ENCODE data around the gene EPHB1.

- TF ChIP-seq, protein P1, sequence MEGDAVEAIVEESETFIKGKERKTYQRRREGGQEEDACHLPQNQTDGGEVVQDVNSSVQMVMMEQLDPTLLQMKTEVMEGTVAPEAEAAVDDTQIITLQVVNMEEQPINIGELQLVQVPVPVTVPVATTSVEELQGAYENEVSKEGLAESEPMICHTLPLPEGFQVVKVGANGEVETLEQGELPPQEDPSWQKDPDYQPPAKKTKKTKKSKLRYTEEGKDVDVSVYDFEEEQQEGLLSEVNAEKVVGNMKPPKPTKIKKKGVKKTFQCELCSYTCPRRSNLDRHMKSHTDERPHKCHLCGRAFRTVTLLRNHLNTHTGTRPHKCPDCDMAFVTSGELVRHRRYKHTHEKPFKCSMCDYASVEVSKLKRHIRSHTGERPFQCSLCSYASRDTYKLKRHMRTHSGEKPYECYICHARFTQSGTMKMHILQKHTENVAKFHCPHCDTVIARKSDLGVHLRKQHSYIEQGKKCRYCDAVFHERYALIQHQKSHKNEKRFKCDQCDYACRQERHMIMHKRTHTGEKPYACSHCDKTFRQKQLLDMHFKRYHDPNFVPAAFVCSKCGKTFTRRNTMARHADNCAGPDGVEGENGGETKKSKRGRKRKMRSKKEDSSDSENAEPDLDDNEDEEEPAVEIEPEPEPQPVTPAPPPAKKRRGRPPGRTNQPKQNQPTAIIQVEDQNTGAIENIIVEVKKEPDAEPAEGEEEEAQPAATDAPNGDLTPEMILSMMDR (IDR thresholded peaks at IDR 0.05; ENCODE audit: insufficient read depth, low read length): no peak
- TF ChIP-seq GABPA (IDR thresholded peaks at IDR 0.05; ENCODE audit: low read depth): no peak
- TF ChIP-seq REST (IDR thresholded peaks at IDR 0.05; ENCODE audit: insufficient replicate concordance, low read depth): no peak
Observed at GRCh38 chr3:134804508-134805480, 9.7 kb downstream of the EPHB1 start.
